ENCODE results near the gene LUC7L3.

DNA sequence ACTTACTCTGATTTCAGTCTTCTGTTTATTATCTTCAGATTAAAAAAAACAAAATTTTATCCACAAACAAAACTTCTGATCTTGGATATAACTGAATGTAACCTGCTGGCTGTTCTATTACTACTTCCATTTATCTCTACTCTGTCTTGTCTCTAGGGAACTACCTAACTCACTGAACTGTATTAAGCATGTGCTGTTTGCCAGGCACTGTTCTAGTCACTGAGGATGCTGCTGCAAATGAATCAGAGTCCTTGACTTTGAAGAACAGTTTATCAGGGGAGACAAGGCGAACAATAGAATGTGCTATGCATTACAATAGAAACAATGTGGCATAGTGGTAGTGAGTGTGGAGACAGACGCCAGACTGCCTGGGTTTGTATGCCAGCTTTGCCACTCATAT, 9.4 kb upstream of the LUC7L3 start:
- TF ChIP-seq, protein P1, sequence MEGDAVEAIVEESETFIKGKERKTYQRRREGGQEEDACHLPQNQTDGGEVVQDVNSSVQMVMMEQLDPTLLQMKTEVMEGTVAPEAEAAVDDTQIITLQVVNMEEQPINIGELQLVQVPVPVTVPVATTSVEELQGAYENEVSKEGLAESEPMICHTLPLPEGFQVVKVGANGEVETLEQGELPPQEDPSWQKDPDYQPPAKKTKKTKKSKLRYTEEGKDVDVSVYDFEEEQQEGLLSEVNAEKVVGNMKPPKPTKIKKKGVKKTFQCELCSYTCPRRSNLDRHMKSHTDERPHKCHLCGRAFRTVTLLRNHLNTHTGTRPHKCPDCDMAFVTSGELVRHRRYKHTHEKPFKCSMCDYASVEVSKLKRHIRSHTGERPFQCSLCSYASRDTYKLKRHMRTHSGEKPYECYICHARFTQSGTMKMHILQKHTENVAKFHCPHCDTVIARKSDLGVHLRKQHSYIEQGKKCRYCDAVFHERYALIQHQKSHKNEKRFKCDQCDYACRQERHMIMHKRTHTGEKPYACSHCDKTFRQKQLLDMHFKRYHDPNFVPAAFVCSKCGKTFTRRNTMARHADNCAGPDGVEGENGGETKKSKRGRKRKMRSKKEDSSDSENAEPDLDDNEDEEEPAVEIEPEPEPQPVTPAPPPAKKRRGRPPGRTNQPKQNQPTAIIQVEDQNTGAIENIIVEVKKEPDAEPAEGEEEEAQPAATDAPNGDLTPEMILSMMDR (IDR thresholded peaks at IDR 0.05; ENCODE audit: low read length), result no peak
- TF ChIP-seq EZH2 (IDR thresholded peaks at IDR 0.05; ENCODE audit: borderline replicate concordance, low read length), result no peak

All from OCI-LY1 (cell line).